ENCODE measurements around the gene ATP5F1D. TPM values are rescaled to one million over a fixed set of nuclear protein-coding genes. Genes with fewer than 3 reads are reported as not detected.

Gene ATP5F1D
- total RNA-seq, 6 donors from 2014 or later: 56.0 to 187 (median 113) TPM

GRCh38 chr19:1243768-1244692 lies 2.5 kb downstream of the ATP5F1D start:
- peak; percentile 57 to 88 for ATAC-seq (ENCODE audit: low FRiP score in 2 of 2)
- DNase-seq: peak; percentile 93 to 94
- Histone ChIP-seq H3K4me1 (peaks cover 71 to 80% (median 75%) of the 10 kb centered on the region in 4 donors), H3K9me3 (no peaks in the 10 kb centered on the region), H3K27ac (peak overlapping the region; percentile 84 to 100 (median 90)), H3K4me3 (peak overlapping the region in 3 of 4 donors; percentile 1 to 39 (median 27)), H3K27me3 (no peaks in the 10 kb centered on the region), H3K36me3 (peaks cover 0 to 5% (median 1%) of the 10 kb centered on the region in 4 donors)
- WGBS, 2 donors: 51 to 53% methylated on average over 24 to 31 of the region's 33 CpGs
- no peak for TF ChIP-seq EP300 (IDR thresholded peaks at IDR 0.05)
- TF ChIP-seq CTCF (IDR thresholded peaks at IDR 0.05): peak; percentile 91 to 99 (median 98)
- TF ChIP-seq POLR2A (IDR thresholded peaks at IDR 0.05): no peak
- peak; percentile 24 to 56 for TF ChIP-seq POLR2AphosphoS5 (IDR thresholded peaks at IDR 0.05)

- H3K4me3 ChIP-seq: peak overlapping the region in 3 of 4 donors; percentile 1 to 39 (median 27)
- TF ChIP-seq POLR2A (IDR thresholded peaks at IDR 0.05): peak in 1 of 4 donors; percentile 38
- no peak for TF ChIP-seq CTCF (IDR thresholded peaks at IDR 0.05)
- no peak for TF ChIP-seq EP300 (IDR thresholded peaks at IDR 0.05)
- TF ChIP-seq POLR2AphosphoS5 (IDR thresholded peaks at IDR 0.05): peak; percentile 8 to 25
- DNase-seq (peak; percentile 86 to 93), ATAC-seq (ENCODE audit: low FRiP score in 2 of 2) (peak in 1 of 2 donors; percentile 39)
- H3K27ac ChIP-seq: peak overlapping the region; percentile 84 to 100 (median 90)
- no peaks in the 10 kb centered on the region for H3K9me3 ChIP-seq
- H3K36me3 ChIP-seq: peaks cover 0 to 5% (median 2%) of the 10 kb centered on the region in 4 donors
- WGBS, 2 donors: 16% methylated on average over 24 of the region's 31 CpGs; no CpG with 5 or more reads in 1 of the 2 donors
- H3K4me1 ChIP-seq: peaks cover 71 to 77% (median 73%) of the 10 kb centered on the region in 4 donors
- no peaks in the 10 kb centered on the region for H3K27me3 ChIP-seq
These were observed 3.3 kb downstream of the ATP5F1D start for GRCh38 chr19:1244693-1245451.

GRCh38 chr19:1245494-1246264 lies 4.1 kb downstream of the ATP5F1D start:
- peaks cover 0 to 11% (median 5%) of the 10 kb centered on the region in 4 donors for H3K36me3 ChIP-seq
- peak overlapping the region; percentile 84 to 100 (median 90) for H3K27ac ChIP-seq
- no peak for ATAC-seq (ENCODE audit: low FRiP score in 2 of 2)
- H3K4me3 ChIP-seq: peak overlapping the region in 2 of 4 donors; percentile 27 to 39
- no peaks in the 10 kb centered on the region for H3K9me3 ChIP-seq
- peaks cover 64 to 69% (median 67%) of the 10 kb centered on the region in 4 donors for H3K4me1 ChIP-seq
- TF ChIP-seq POLR2AphosphoS5 (IDR thresholded peaks at IDR 0.05) (peak; percentile 30 to 81), EP300 (IDR thresholded peaks at IDR 0.05) (peak in 1 of 4 donors; percentile 57), CTCF (IDR thresholded peaks at IDR 0.05) (no peak), POLR2A (IDR thresholded peaks at IDR 0.05) (peak in 1 of 4 donors; percentile 27)
- 60 to 71% methylated on average over 2 to 25 of the region's 26 CpGs for WGBS, 2 donors
- DNase-seq: peak; percentile 79 to 88
- no peaks in the 10 kb centered on the region for H3K27me3 ChIP-seq

All from upper lobe of left lung (tissue), 6 donors.